Esophagus squamous epithelium (tissue), 5 donors: ENCODE measurements around the gene ELF2. TPM values are rescaled to one million over a fixed set of nuclear protein-coding genes. Genes with fewer than 3 reads are reported as not detected.
"Not testable (repeated sequence)": the region's sequence is repeated elsewhere in the genome, so short reads cannot be mapped to it uniquely, and the experiment has no call there.

Experiments
- DNase-seq: peaks from one replicate; lab custom pipeline; 2025; lab: John Stamatoyannopoulos, UW
- H3K27ac ChIP-seq, 4 donors: fragments of 200-600 bp; sonication (generic); one replicate each; pipeline ENCODE4 v1.5.1; 2016 to 2019; ENCODE audit warnings: mild to moderate bottlenecking in 1 of 4
- H3K27me3 ChIP-seq, 4 donors: fragments of 200-600 bp; sonication (generic); 1 replicate in 3 of 4; 2 replicates in 1 of 4; pipeline versions ENCODE4 v1.5.1 to v1.6.0; 2017 to 2021; ENCODE audit warnings: antibody characterized with exemption in 1 of 4
- H3K36me3 ChIP-seq, 3 donors: fragments of 200-600 bp; sonication (generic); one replicate each; pipeline ENCODE4 v1.5.1; 2016 to 2019
- H3K4me1 ChIP-seq, 3 donors: fragments of 200-600 bp; sonication (generic); one replicate each; pipeline ENCODE4 v1.5.1; 2017 to 2019
- H3K4me3 ChIP-seq, 4 donors: fragments of 200-600 bp; sonication (generic); 1 replicate in 3 of 4; 2 replicates in 1 of 4; pipeline ENCODE4 v1.5.1; 2016 to 2019; ENCODE audit warnings: mild to moderate bottlenecking in 2 of 4, moderate library complexity in 1 of 4
- H3K9me3 ChIP-seq, 3 donors: fragments of 200-600 bp; sonication (generic); one replicate each; pipeline ENCODE4 v1.5.1; 2016 to 2019
- CTCF ChIP-seq, 6 experiments: fragments of 450-650 bp in 4 of 6; fragments of 200-600 bp in 2 of 6; sonication (generic) in 2 of 6; IDR thresholded peaks; one replicate each; pipeline ENCODE4 v1.5.1; 2016 to 2019; ENCODE audit warnings: antibody characterized with exemption in 6 of 6, mild to moderate bottlenecking in 4 of 6, moderate library complexity in 4 of 6
- POLR2A ChIP-seq, 4 donors: fragments of 450-650 bp; IDR thresholded peaks; one replicate each; pipeline ENCODE4 v1.6.1; 2017; ENCODE audit warnings: antibody characterized with exemption in 4 of 4, mild to moderate bottlenecking in 4 of 4, moderate library complexity in 3 of 4
- WGBS, 2 donors: methylation state at CpG; one replicate each; pipeline ENCODE4 v1.1.5; 2018; 5-methylcytosine and 5-hydroxymethylcytosine counted together
- intact Hi-C: fragments of 100-400 bp; cut with DNase I; formaldehyde crosslinking; loops from one replicate; pipeline ENCODE4 v1.15.0; 2022
- total RNA-seq, 4 donors: library from RNA; depleted of rRNA; stranded (reverse); fragments of >200 nt; gene quantifications; one replicate each; pipeline ENCODE4 v1.1.0, GENCODE V29; 2016
- donor health status: DM: yes; HTN: yes; CAD: no.

The ELF2 gene
- total RNA-seq, 4 donors from 2014 or later, result 17.6 to 47.3 (median 22.1) TPM

DNA sequence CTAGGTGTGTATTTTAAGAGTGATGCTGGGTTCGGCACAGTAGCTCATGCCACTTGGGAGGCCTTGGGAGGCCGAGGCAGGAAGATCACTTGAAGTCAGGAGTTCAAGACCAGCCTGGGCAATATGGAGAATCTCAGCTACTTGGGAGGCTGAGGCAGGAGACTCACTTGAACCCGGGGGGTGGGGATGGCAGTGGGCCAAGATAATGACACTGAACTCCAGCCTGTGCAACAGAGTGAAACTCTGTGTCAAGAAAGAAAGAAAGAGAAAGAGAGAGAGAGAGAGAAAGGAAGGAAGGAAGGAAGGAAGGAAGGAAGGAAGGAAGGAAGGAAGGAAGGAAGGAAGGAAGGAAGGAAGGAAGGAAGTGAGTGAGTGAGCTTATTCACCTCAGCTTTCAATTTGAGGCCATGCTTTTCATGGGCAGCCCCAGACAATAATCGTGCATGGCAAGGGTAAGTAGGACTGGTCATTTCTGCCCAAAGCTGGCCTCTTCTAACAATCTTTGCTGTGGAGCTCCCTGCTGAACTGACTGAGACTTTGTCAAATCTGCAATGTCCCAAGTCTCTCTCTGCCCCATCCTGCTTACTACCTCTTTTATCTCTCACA, 42.5 kb upstream of the ELF2 start:
- TF ChIP-seq POLR2A (IDR thresholded peaks at IDR 0.05), result no peak
- no peak for TF ChIP-seq CTCF (IDR thresholded peaks at IDR 0.05)
- no peak for DNase-seq
- Histone ChIP-seq H3K9me3 (no peaks in the 10 kb centered on the region), H3K36me3 (no peaks in the 10 kb centered on the region), H3K27ac (no peak overlapping the region), H3K27me3 (no peaks in the 10 kb centered on the region), H3K4me3 (no peak overlapping the region), H3K4me1 (peaks cover 0 to 4% (median 0%) of the 10 kb centered on the region in 3 donors)
- intact Hi-C loops, result no loop called here
- WGBS, 2 donors, result 53 to 82% methylated on average over 2 of the region's 4 CpGs

DNA sequence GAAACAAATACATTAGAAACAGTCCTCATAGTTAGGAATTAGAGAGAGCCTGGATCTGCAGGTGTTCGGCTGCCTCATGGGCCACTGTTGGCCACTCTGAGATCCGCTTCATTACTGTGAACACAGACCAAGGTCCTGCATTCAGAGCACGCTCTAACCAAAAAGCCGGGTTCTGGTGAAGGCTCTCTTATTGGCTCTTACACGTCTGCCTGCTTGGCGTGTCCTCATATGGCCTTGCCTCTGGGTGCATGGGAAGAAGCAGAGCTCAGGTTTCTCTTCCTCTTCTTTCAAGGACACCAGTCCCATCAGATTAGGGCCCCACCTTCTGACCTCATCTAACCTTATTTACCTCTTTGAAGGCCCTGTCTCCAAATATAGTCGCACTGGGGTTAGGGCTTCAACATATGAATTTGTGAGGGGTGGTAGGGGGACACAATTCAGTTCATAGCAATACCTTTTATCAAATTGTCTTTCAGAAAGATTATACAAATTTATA, 37.1 kb upstream of the ELF2 start:
- H3K27me3 ChIP-seq, result no peaks in the 10 kb centered on the region
- intact Hi-C loops, result no loop called here
- WGBS, 2 donors, result 52 to 60% methylated on average over 7 of the region's 7 CpGs
- H3K27ac ChIP-seq, result no peak overlapping the region
- no peaks in the 10 kb centered on the region for H3K4me1 ChIP-seq
- TF ChIP-seq CTCF (IDR thresholded peaks at IDR 0.05) (no peak), POLR2A (IDR thresholded peaks at IDR 0.05) (no peak)
- H3K9me3 ChIP-seq, result no peaks in the 10 kb centered on the region
- H3K4me3 ChIP-seq, result no peak overlapping the region
- no peak for DNase-seq
- no peaks in the 10 kb centered on the region for H3K36me3 ChIP-seq

DNA sequence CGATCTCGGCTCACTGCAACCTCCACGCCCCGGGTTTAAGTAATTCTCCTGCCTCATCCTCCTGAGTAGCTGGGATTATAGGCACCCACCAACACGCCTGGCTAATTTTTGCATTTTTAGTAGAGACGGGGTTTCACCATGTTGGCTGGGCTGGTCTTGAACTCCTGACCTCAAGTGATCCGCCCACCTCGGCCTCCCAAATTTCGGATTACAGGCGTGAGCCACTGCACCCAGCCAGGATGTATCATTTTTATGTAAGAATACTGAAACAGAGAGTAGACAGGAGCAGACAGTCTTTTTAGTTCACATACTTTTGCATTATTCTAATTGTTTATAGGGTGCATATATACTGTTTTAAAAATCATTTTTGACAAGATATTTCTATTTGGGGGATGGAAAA, 36.6 kb upstream of the ELF2 start:
- H3K4me3 ChIP-seq, H3K4me1 ChIP-seq, H3K9me3 ChIP-seq, DNase-seq, intact Hi-C loops, H3K27me3 ChIP-seq, H3K36me3 ChIP-seq, H3K27ac ChIP-seq: not testable (repeated sequence)
- 88 to 97% methylated on average over 7 to 8 of the region's 10 CpGs for WGBS, 2 donors

DNA sequence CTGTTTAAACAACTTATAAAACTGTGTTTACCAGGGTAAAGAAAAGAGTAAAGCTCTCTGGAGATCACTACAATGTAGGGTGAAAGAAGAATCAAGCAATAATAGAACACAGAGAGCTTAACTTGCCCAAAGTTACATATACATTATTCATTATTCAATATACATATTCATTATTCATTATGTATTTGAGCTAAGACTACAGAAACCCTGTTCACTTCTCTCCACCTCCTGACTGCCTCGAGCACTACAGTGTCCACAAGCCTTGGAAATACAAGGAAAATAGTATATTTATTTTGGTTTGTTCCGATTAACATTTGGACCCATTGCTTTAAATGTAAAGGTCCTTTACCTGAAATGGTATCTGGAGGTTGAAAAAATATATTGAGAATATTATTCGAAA, 35.9 kb upstream of the ELF2 start:
- TF ChIP-seq POLR2A (IDR thresholded peaks at IDR 0.05) (no peak), CTCF (IDR thresholded peaks at IDR 0.05) (no peak)
- Histone ChIP-seq H3K27ac (no peak overlapping the region), H3K4me1 (no peaks in the 10 kb centered on the region), H3K9me3 (no peaks in the 10 kb centered on the region), H3K27me3 (no peaks in the 10 kb centered on the region), H3K36me3 (no peaks in the 10 kb centered on the region), H3K4me3 (no peak overlapping the region)
- intact Hi-C loops, result no loop called here
- WGBS, 2 donors, result 93 to 94% methylated on average over 3 of the region's 3 CpGs
- DNase-seq, result no peak

GRCh38 chr4:139210486-139210885, 33.5 kb upstream of the ELF2 start:
- Histone ChIP-seq H3K27me3 (no peaks in the 10 kb centered on the region), H3K4me3 (no peak overlapping the region), H3K36me3 (no peaks in the 10 kb centered on the region), H3K9me3 (no peaks in the 10 kb centered on the region), H3K27ac (no peak overlapping the region), H3K4me1 (no peaks in the 10 kb centered on the region)
- intact Hi-C loops, result no loop called here
- DNase-seq, result no peak
- TF ChIP-seq POLR2A (IDR thresholded peaks at IDR 0.05) (no peak), CTCF (IDR thresholded peaks at IDR 0.05) (no peak)
- whole genome bisulfite sequencing, 2 donors, result 70 to 100% methylated on average over 1 of the region's 1 CpG
